Stomach smooth muscle (tissue), 2 donors: ENCODE measurements around the gene SENP1.

Experiments used
- H3K27ac ChIP-seq: one replicate; pipeline ENCODE4 v1.7.0; 2013; ENCODE audit warnings: mild to moderate bottlenecking, low read length, inconsistent platforms
- H3K27me3 ChIP-seq, 2 donors: one replicate each; pipeline ENCODE4 v1.7.0; 2013; ENCODE audit warnings: low read length in 2 of 2; ENCODE audit not compliant: insufficient read depth in 2 of 2, control insufficient read depth in 1 of 2
- H3K36me3 ChIP-seq, 2 donors: one replicate each; pipeline ENCODE4 v1.7.0; 2013; ENCODE audit warnings: low read length in 2 of 2; ENCODE audit not compliant: control insufficient read depth in 2 of 2, insufficient read depth in 2 of 2
- H3K4me1 ChIP-seq: one replicate; pipeline ENCODE4 v1.7.0; 2013; ENCODE audit warnings: low read length; ENCODE audit not compliant: control insufficient read depth, insufficient read depth
- H3K4me3 ChIP-seq, 2 donors: one replicate each; pipeline ENCODE4 v1.7.0; 2013; ENCODE audit warnings: low read length in 2 of 2
- H3K9ac ChIP-seq, 2 donors: one replicate each; pipeline ENCODE4 v1.7.0; 2013; ENCODE audit warnings: low read length in 2 of 2, mild to moderate bottlenecking in 1 of 2
- H3K9me3 ChIP-seq, 2 donors: one replicate each; pipeline ENCODE4 v1.7.0; 2013; ENCODE audit warnings: low read length in 2 of 2; ENCODE audit not compliant: control insufficient read depth in 2 of 2
- donor health status: healthy.
- donor health status: Pancreatic carcinoma.

Gene SENP1

GRCh38 chr12:48068457-48068856 lies 37.4 kb downstream of the SENP1 start:
- no peaks in the 10 kb centered on the region for H3K27me3 ChIP-seq
- H3K4me1 ChIP-seq = no peaks in the 10 kb centered on the region
- H3K36me3 ChIP-seq = peaks cover 21 to 31% of the 10 kb centered on the region in 2 donors
- H3K9ac ChIP-seq = no peak overlapping the region
- H3K9me3 ChIP-seq = no peaks in the 10 kb centered on the region
- H3K4me3 ChIP-seq = no peak overlapping the region
- H3K27ac ChIP-seq = no peak overlapping the region

- Histone ChIP-seq H3K4me3 (no peak overlapping the region), H3K27ac (no peak overlapping the region), H3K9me3 (no peaks in the 10 kb centered on the region), H3K36me3 (peaks cover 23 to 35% of the 10 kb centered on the region in 2 donors), H3K9ac (no peak overlapping the region), H3K27me3 (no peaks in the 10 kb centered on the region), H3K4me1 (no peaks in the 10 kb centered on the region)
These were observed 38.5 kb downstream of the SENP1 start for GRCh38 chr12:48067250-48067938.

- Histone ChIP-seq H3K4me1 (no peaks in the 10 kb centered on the region), H3K9me3 (no peaks in the 10 kb centered on the region), H3K27ac (no peak overlapping the region), H3K9ac (no peak overlapping the region), H3K4me3 (no peak overlapping the region), H3K36me3 (peaks cover 17 to 37% of the 10 kb centered on the region in 2 donors), H3K27me3 (no peaks in the 10 kb centered on the region)
These were observed 40.8 kb downstream of the SENP1 start for GRCh38 chr12:48065041-48065440.

GRCh38 chr12:48063530-48063929 lies 42.3 kb downstream of the SENP1 start:
- Histone ChIP-seq H3K9ac (no peak overlapping the region), H3K4me1 (no peaks in the 10 kb centered on the region), H3K9me3 (no peaks in the 10 kb centered on the region), H3K4me3 (no peak overlapping the region), H3K27me3 (no peaks in the 10 kb centered on the region), H3K36me3 (peaks cover 20 to 36% of the 10 kb centered on the region in 2 donors), H3K27ac (no peak overlapping the region)

GRCh38 chr12:48061938-48062719 lies 43.8 kb downstream of the SENP1 start:
- H3K4me1 ChIP-seq = no peaks in the 10 kb centered on the region
- no peak overlapping the region for H3K4me3 ChIP-seq
- H3K27me3 ChIP-seq = no peaks in the 10 kb centered on the region
- no peaks in the 10 kb centered on the region for H3K9me3 ChIP-seq
- H3K27ac ChIP-seq = no peak overlapping the region
- H3K9ac ChIP-seq = no peak overlapping the region
- H3K36me3 ChIP-seq = peaks cover 20 to 34% of the 10 kb centered on the region in 2 donors

GRCh38 chr12:48060474-48060873 lies 45.4 kb downstream of the SENP1 start:
- Histone ChIP-seq H3K36me3 (peaks cover 17 to 33% of the 10 kb centered on the region in 2 donors), H3K27ac (no peak overlapping the region), H3K27me3 (no peaks in the 10 kb centered on the region), H3K4me1 (no peaks in the 10 kb centered on the region), H3K4me3 (no peak overlapping the region), H3K9ac (no peak overlapping the region), H3K9me3 (no peaks in the 10 kb centered on the region)

- H3K27me3 ChIP-seq = no peaks in the 10 kb centered on the region
- no peak overlapping the region for H3K9ac ChIP-seq
- H3K4me3 ChIP-seq = no peak overlapping the region
- no peaks in the 10 kb centered on the region for H3K4me1 ChIP-seq
- H3K36me3 ChIP-seq = peaks cover 15 to 23% of the 10 kb centered on the region in 2 donors
- H3K9me3 ChIP-seq = no peaks in the 10 kb centered on the region
- H3K27ac ChIP-seq = no peak overlapping the region
These were observed 47.1 kb downstream of the SENP1 start for GRCh38 chr12:48058771-48059170.

GRCh38 chr12:48054955-48055821 lies 50.7 kb downstream of the SENP1 start:
- peaks cover 5 to 7% of the 10 kb centered on the region in 2 donors for H3K36me3 ChIP-seq
- H3K9ac ChIP-seq = no peak overlapping the region
- no peaks in the 10 kb centered on the region for H3K9me3 ChIP-seq
- no peaks in the 10 kb centered on the region for H3K27me3 ChIP-seq
- no peak overlapping the region for H3K4me3 ChIP-seq
- H3K4me1 ChIP-seq = no peaks in the 10 kb centered on the region
- no peak overlapping the region for H3K27ac ChIP-seq

GRCh38 chr12:48053883-48054282 lies 52.0 kb downstream of the SENP1 start:
- H3K4me1 ChIP-seq = no peaks in the 10 kb centered on the region
- H3K9ac ChIP-seq = no peak overlapping the region
- no peak overlapping the region for H3K4me3 ChIP-seq
- no peak overlapping the region for H3K27ac ChIP-seq
- peaks cover 0 to 14% of the 10 kb centered on the region in 2 donors for H3K36me3 ChIP-seq
- H3K9me3 ChIP-seq = no peaks in the 10 kb centered on the region
- no peaks in the 10 kb centered on the region for H3K27me3 ChIP-seq

GRCh38 chr12:48053122-48053521 lies 52.8 kb downstream of the SENP1 start:
- H3K4me3 ChIP-seq = no peak overlapping the region
- H3K4me1 ChIP-seq = no peaks in the 10 kb centered on the region
- no peaks in the 10 kb centered on the region for H3K9me3 ChIP-seq
- no peaks in the 10 kb centered on the region for H3K27me3 ChIP-seq
- H3K36me3 ChIP-seq = peaks cover 0 to 17% of the 10 kb centered on the region in 2 donors
- no peak overlapping the region for H3K9ac ChIP-seq
- H3K27ac ChIP-seq = no peak overlapping the region
